ENCODE data around the gene PLPPR5.

PLPPR5 gene

DNA sequence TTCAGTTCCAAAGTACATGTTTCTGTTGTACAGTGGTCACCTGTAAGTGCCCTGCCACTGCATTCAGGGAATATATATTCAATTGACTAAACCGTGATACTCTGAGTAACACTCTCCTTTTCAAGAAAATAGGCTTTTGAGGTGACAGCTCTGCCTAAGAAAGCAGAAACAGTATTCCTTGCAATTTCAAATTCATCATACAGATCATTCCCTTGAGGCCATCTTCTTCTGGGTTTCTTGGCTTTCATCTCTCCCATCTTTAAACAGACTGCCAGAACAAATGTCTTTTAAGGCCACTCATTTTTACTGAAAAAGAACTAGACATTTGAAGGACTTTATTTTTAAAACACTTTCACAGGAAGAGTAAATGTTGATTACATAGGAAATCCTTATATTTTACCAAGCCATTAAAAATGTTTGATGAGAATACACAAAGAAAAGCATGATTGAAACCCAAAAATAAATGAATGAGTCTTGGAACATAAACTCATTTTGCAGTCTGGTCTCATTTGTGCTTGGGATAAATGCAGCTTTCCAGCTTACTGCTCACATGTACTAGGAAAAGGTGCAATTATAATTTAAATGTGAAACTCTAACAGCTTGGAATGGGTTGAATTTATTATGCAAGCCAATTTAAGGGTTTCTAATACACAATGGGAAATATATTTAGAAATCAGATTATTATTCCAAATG lies 34.7 kb downstream of the PLPPR5 start:
- DNase-seq (ENCODE audit: low read depth in 2 of 2), result no peak

DNA sequence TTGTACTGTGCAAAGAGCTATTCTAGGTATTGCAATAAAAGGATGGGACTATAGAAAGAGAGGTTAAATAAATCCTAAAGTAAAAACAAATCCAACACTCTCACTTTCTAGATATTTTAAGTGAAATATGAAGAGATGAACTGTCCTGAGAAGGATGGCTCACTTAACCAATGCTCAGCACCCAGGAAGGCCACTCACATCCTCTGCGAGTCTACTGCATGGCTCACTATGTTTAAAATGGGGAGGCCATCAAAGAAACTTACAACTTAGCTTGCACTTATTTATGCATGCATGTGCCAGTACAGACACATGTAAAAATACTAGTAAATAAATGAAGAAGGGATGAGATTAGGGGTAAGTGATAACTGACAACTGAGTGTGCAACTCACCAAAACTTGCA lies 37.5 kb downstream of the PLPPR5 start:
- no peak for DNase-seq (ENCODE audit: low read depth in 2 of 2)

DNA sequence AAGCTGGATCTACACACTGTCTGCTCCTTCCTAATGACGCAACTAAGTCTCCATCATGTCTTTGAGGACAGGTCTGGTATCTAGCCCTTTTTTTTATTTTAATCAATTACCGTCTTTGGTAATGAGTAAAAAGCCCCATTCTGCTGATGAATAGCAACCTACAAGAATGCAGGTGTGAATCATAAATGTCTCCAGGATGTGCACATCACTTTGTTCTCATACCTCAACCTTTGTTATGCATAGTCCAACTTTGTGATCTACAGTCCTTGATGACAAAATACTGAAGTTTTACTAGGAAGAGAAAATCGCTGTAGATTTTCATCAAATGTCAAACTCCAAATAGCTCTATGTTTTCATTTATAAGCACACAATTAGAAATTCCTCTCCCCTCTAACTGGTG lies 39.3 kb downstream of the PLPPR5 start:
- DNase-seq (ENCODE audit: low read depth in 2 of 2), result no peak

GRCh38 chr1:98964198-98964597 lies 40.5 kb downstream of the PLPPR5 start:
- no peak for DNase-seq (ENCODE audit: low read depth in 2 of 2)

DNA sequence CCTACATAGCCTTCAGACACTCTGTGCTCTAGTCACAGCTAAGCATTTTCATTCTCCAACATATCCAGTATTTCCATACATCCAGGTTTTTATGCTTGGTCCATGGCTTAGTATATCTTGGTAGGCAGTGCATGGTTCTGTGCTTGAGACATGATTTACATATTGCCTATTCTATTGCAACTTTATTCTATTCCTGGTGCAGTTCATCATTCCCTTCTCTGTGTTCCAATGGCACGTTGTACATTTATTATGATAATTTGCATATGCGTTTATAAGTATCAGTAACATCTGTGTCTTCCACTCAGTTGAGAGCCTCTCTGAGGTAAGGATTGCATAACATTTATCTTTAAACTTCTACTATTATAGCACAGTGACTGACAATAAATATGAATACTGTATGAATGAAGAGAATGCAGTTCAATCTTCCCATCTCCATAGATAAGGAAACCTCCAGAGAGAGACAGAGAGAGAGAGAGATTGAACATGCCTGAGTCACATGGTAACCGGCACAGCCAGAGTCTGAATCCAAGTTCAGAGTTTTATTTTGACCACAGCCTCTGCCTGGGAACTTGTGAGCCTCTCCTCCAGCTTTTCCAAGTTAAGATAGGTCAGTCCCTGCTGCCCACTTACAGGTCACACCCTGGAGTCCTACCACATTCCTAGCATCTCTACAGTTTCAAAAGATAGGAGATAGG lies 41.5 kb downstream of the PLPPR5 start:
- DNase-seq (ENCODE audit: low read depth in 2 of 2), result no peak

DNA sequence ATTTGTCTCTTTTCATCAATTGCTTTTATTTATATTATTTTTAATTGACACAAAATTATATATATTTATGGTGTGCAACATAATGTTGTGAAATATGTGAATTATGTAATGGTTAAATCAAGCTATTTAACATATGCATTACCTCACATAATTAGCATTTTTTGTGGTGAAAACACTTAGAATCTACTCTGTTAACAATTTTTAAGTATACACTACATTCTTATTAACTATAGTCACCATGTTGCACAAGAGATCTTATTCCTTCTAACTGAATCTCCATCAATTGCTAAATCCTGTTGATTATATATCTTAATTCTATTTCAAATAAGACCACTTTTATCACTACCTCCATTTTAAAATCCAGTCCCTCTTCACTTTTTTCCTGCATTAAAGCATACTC lies 42.5 kb downstream of the PLPPR5 start:
- peak in 1 of 2 experiments; percentile 72 for DNase-seq (ENCODE audit: low read depth in 2 of 2)

DNA sequence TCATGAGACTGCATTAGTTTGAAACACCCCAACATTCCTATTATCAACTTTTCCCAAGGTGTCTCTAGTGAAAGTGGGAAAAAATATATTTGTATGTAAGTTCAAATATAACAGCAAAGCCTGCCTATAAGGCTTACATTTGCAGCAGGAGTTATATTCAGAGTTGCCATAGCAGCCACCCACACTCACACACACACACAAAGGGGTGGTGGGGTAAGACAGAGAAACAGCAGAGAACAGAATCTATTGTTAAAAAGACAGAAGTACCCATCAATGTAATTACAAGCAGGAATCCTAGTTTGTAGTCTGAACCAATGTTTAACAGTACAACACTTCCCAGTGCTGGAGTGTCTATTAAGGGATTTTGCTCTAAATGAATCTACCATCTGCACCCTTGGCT lies 55.0 kb downstream of the PLPPR5 start:
- no peak for DNase-seq (ENCODE audit: low read depth in 2 of 2)

DNA sequence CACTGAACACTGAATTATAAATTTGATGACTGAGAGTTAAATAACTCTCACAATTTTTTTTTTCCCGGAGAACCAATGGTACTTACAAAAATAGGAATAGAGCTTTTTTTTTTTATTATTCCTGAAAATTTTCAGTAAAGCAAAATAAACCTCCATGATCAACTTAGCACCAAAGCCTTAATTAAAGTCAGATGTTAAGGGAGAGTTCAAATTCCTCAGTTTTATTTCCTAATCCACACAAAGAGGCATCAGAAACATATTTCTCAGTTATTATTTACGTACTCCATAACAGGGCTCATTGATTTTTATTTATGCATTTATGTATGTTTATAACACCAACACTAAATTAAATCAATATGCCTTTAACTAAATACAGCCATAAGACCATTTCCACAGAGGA lies 55.5 kb downstream of the PLPPR5 start:
- DNase-seq (ENCODE audit: low read depth in 2 of 2), result peak; percentile 39 to 45

DNA sequence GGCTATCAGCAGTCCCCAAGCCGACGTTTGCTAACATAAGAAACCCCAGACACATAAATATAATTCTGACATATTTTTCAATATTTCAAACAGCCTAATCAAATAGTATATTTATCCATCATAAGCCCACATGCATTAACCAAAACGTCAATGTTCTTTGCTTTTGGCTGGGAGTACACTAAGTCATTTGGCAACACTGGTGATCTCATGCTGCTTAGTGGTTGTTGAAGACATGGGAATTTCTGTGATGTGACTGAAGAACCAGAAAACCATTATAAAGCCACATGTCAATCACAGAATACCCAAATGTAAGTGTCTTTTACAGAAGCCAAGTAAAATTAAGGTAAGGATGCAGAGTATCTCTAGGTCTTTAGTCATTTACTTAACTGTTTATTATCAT lies 57.6 kb downstream of the PLPPR5 start:
- DNase-seq (ENCODE audit: low read depth in 2 of 2), result no peak

DNA sequence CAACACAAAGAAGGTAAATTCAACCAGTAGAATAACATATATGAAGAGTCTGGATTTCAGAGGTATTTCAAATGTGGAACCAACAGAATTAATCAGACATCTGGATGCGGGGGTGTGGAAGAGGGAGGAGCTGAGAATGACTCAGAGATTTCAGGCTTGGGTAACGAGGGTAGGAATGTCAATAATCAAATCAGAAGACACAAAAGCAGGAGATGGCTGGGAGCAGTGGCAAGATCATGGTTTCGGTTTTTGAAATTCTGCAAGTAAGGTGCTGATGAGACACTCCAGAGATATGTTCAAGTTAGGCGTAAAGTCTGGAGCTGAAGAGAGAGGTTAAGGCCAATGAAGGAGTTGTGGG lies 64.0 kb downstream of the PLPPR5 start:
- peak in 1 of 2 experiments; percentile 50 for DNase-seq (ENCODE audit: low read depth in 2 of 2)

GRCh38 chr1:98940069-98940721 lies 64.5 kb downstream of the PLPPR5 start:
- no peak for DNase-seq (ENCODE audit: low read depth in 2 of 2)

DNA sequence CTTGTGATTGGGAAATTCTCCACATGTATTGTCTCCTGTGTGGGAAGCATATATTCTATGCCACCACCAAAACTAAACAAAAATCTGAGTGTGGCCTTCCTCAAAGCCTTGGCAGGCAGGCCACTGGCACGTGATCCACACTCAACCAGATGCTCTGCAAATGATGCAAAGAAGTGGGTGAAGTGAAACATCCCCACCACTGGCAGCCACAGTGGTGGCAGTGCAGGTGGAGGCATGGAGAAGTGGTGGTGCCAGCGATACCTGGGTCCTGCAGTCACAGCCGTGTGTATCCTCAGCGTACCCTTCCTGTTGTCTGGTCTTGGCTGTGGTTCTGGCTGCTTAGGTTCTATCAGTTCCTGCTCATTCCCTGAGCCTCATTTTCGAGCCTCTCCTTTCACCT lies 65.2 kb downstream of the PLPPR5 start:
- no peak for DNase-seq (ENCODE audit: low read depth in 2 of 2)

DNA sequence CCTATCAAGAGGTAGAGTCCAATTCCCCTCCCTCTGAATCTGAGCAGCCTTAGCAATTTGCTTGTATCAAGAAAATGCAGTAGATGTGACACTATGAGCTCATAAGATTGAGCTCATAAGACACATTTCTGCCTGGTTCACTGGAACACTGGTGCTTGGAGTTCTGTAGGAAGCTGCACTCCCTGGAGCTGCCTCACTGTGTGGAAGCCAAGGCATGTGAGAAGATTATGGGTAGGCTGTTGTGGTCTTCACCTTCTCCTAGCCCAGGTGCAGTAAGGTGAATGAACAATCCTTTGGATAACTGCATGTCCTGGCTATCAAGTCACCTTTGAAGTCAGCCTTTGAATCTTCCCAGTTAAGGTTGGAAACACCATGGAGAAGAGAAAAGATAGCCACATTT lies 67.3 kb downstream of the PLPPR5 start:
- no peak for DNase-seq (ENCODE audit: low read depth in 2 of 2)

DNA sequence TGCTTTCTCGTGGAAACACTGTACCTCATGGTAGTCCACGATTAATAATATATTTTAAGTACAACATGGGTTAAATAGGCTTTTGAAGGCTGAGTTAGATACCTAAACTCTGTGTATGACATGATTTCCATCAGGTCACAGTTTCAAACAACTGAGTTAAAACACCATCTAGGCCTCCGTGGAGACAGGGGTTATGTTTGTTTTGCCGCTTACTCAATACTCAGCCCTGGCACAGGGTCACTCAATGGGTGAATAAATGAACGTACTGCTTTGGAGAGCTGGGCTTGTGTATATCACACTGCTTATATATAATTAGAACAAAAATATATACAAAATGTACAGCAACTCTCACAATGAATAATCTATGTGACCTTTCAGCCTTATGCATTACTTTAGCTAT lies 72.5 kb downstream of the PLPPR5 start:
- no peak for DNase-seq (ENCODE audit: low read depth in 2 of 2)

DNA sequence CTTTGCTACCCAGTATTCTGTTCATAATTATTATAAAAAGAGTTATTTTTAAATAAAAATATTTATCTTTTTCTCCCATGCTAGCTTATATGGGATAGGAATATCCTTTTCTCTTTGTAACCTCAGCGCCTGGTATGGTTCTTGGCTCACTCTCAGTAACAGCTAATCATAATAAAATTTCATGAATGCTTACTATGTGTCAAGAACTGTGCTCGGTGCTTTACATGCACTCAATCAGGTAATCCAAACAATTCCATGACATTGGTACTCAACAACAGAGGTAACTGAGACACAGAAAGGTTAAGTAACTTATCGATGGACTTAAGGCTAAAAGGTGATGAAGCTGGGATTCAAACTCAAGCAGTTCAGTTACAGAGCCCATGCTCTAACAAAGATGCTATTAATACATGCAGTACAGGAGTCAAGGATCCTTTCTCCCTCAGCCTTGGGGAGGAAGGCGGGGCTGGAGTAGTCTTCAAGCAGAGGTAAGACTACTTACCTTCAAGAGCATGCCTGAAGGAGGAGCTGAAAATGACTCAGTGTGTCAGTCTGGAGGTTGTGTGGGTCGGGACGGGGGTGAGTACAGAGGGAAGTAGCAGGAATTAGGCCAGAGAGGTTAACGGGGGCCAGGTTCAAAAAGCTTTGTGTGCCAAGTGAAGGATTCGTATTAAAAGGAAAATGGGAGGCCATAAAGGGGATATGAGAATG lies 73.4 kb downstream of the PLPPR5 start:
- DNase-seq (ENCODE audit: low read depth in 2 of 2), result no peak

DNA sequence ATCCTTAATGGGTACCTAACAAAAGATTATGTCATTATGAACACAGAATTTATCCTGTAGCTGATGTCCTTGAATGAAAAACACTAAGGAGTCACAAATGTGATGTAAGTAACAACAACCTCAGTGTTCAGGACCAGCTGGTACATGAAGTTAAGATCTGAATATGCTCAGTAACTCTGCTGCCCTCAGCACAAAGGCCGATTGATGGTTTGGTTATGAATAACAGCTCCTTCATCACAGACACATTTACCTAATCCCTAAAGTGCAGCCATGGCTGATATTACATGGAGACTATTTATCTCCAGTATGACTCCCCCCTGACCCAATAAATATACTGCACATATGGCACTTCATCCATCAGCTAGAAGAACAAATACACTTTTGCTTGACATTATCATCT lies 75.2 kb downstream of the PLPPR5 start:
- no peak for DNase-seq (ENCODE audit: low read depth in 2 of 2)

DNA sequence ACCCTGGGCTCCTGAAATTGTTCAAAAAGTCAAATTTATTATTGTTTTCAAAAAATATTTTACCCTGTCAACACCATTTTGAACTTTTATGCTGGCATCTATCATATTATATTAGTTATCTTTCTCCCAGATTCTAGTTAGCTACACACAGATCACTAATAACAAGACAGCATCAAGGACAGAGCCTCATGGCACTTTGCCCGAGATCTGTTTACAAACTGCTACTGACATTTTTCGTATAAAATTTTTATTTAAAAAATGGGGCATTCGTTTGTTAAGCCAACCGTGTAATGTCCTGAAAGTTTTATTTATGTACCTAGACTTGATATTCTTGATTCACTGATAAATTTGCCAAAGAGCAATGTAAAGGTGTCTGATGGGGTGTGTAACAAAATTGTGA lies 78.1 kb downstream of the PLPPR5 start:
- no peak for DNase-seq (ENCODE audit: low read depth in 2 of 2)

DNA sequence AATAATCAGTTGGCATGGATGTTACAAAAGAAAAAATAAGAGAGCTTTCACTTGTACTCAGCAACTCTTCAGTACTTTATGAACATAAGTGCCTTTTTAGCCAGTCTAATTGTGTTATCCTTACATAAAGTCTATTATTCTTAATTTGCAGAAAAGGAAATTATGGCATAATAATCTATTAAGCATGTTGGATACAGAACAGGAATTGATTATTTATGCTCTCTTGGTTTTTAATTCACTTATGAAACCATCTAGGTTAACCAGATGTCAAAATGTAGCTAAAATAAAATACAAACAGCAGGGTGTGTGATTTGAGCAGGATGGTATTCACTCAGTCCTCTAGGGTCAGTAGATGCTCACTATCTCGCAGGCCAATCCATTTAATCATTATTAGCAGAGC lies 79.7 kb downstream of the PLPPR5 start:
- DNase-seq (ENCODE audit: low read depth in 2 of 2), result no peak

- no peak for DNase-seq (ENCODE audit: low read depth in 2 of 2)
Observed at GRCh38 chr1:98923667-98924066, 81.0 kb downstream of the PLPPR5 start.

- no peak for DNase-seq (ENCODE audit: low read depth in 2 of 2)
Observed at GRCh38 chr1:98921817-98922216, 82.8 kb downstream of the PLPPR5 start.

DNA sequence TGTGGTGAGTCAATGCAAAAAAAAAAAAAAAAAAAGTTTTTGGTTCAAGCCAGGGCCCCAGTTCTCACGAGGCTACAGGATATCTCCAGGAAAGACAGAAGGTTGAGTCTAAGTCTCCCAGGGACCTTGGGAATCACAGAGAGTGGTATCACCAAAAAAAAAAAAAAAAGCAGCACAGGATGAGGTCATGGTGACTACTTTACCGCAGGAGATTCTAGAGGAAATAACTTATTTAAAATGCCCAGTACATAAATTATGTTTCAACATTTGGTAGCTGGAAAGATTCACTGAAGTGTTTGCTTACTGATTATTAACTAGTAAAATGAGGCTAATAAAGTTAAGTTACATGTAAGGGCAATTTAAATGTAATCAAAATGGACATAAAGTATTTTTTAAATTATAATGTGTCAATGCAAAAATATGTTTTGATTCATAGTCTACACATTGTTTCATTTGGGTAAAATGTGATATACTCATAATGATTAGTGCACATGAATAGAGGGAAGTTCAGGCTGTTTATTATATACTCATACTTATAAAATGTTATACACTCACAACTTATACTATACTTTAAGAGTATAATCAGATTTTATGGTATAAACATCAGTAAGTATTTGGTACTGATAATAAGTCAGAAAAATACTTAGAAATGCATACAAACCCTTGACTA lies 84.1 kb downstream of the PLPPR5 start:
- peak; percentile 69 for DNase-seq (ENCODE audit: low read depth in 2 of 2)

DNA sequence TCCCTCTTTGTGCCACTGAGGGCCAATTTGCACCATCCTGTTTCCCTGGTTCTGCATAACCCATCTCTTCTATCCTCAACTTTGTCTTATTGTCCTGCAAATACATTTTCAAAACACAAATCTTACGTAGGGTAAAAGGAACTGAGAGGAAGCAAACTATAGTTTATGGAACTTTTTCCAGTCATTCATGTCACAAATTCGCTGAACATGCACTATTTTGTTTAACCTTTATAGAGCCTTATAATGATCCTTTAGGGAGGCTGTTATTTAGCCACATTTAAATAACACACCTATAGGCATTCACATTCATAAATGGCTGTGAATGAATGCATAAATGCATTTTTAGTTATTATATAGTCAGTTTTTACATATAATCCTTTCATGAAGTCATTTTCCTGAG lies 85.0 kb downstream of the PLPPR5 start:
- DNase-seq (ENCODE audit: low read depth in 2 of 2), result no peak
